Liver (tissue), 9 donors: Measurements from ENCODE around the gene PRXL2C. TPM values are rescaled to one million over a fixed set of nuclear protein-coding genes. Genes with fewer than 3 reads are reported as not detected.
"Not testable (repeated sequence)": the region's sequence is repeated elsewhere in the genome, so short reads cannot be mapped to it uniquely, and the experiment has no call there.

Experiments
- DNase-seq: peaks from one replicate; pipeline ENCODE4 v3.0.0-alpha.2; 2017; ENCODE audit warnings: low spot score
- H3K27ac ChIP-seq, 2 donors: one replicate each; pipeline ENCODE4 v1.7.0; 2013; ENCODE audit warnings: inconsistent platforms in 2 of 2, low read length in 2 of 2, control low read depth in 1 of 2, low read depth in 1 of 2, mild to moderate bottlenecking in 1 of 2
- H3K27me3 ChIP-seq, 4 donors: one replicate each; pipeline versions ENCODE4 v1.6.1 to v1.7.0; 2013; ENCODE audit warnings: low read length in 3 of 4, inconsistent platforms in 1 of 4, mild to moderate bottlenecking in 1 of 4, moderate library complexity in 1 of 4; ENCODE audit not compliant: control insufficient read depth in 4 of 4, insufficient read depth in 4 of 4
- H3K36me3 ChIP-seq, 4 donors: one replicate each; pipeline versions ENCODE4 v1.6.1 to v1.7.0; 2013; ENCODE audit warnings: low read length in 3 of 4, mild to moderate bottlenecking in 3 of 4, low read depth in 1 of 4, moderate library complexity in 1 of 4; ENCODE audit not compliant: control insufficient read depth in 4 of 4, insufficient read depth in 3 of 4
- H3K4me1 ChIP-seq, 4 donors: one replicate each; pipeline versions ENCODE4 v1.6.1 to v1.7.0; 2013; ENCODE audit warnings: low read length in 3 of 4, mild to moderate bottlenecking in 3 of 4, moderate library complexity in 1 of 4; ENCODE audit not compliant: control insufficient read depth in 4 of 4, insufficient read depth in 4 of 4
- H3K4me3 ChIP-seq, 3 donors: one replicate each; pipeline versions ENCODE4 v1.6.1 to v1.7.0; 2013; ENCODE audit warnings: low read length in 3 of 3, control low read depth in 1 of 3, low read depth in 1 of 3, mild to moderate bottlenecking in 1 of 3
- H3K9ac ChIP-seq, 2 donors: one replicate each; pipeline ENCODE4 v1.7.0; 2013; ENCODE audit warnings: low read length in 2 of 2, mild to moderate bottlenecking in 2 of 2, moderate library complexity in 2 of 2, control low read depth in 1 of 2, low read depth in 1 of 2
- H3K9me3 ChIP-seq, 4 donors: one replicate each; pipeline versions ENCODE4 v1.6.1 to v1.7.0; 2013; ENCODE audit warnings: low read length in 3 of 4; ENCODE audit not compliant: control insufficient read depth in 4 of 4
- EGR1 ChIP-seq, 2 donors: IDR thresholded peaks; 2 replicates each; pipeline ENCODE4 v1.6.1; 2016 to 2018; ENCODE audit warnings: antibody characterized with exemption in 2 of 2, low read depth in 2 of 2
- FOXA1 ChIP-seq: IDR thresholded peaks from 2 replicates; pipeline ENCODE4 v1.6.1; 2016; ENCODE audit warnings: antibody characterized with exemption
- FOXA2 ChIP-seq: IDR thresholded peaks from 2 replicates; pipeline ENCODE4 v1.6.1; 2016; ENCODE audit warnings: antibody characterized with exemption
- GABPA ChIP-seq, 2 donors: IDR thresholded peaks in 1 of 2; conservative IDR thresholded peaks in 1 of 2; 2 replicates each; pipeline ENCODE4 v1.6.1; 2016; ENCODE audit warnings: antibody characterized with exemption in 2 of 2, mild to moderate bottlenecking in 1 of 2, moderate library complexity in 1 of 2
- HNF4A ChIP-seq, 2 donors: conservative IDR thresholded peaks; 2 replicates each; pipeline ENCODE4 v1.6.1; 2016; ENCODE audit warnings: antibody characterized with exemption in 2 of 2, mild to moderate bottlenecking in 2 of 2
- HNF4G ChIP-seq: IDR thresholded peaks from 2 replicates; pipeline ENCODE4 v1.6.1; 2016; ENCODE audit warnings: antibody characterized with exemption
- JUND ChIP-seq, 2 donors: IDR thresholded peaks; 2 replicates each; pipeline ENCODE4 v1.6.1; 2016; ENCODE audit warnings: antibody characterized with exemption in 2 of 2
- NR2F2 ChIP-seq: IDR thresholded peaks from 2 replicates; pipeline ENCODE4 v1.6.1; 2016; ENCODE audit warnings: antibody characterized with exemption
- RAD21 ChIP-seq, 2 donors: IDR thresholded peaks; 2 replicates each; pipeline ENCODE4 v1.6.1; 2016; ENCODE audit warnings: antibody characterized with exemption in 2 of 2, mild to moderate bottlenecking in 2 of 2
- RXRA ChIP-seq, 2 donors: IDR thresholded peaks; 2 replicates each; pipeline ENCODE4 v1.6.1; 2017 to 2018; ENCODE audit warnings: antibody characterized with exemption in 2 of 2, mild to moderate bottlenecking in 1 of 2
- SP1 ChIP-seq: IDR thresholded peaks from 2 replicates; pipeline ENCODE4 v1.6.1; 2018; ENCODE audit warnings: antibody characterized with exemption, mild to moderate bottlenecking
- TAF1 ChIP-seq: conservative IDR thresholded peaks from 2 replicates; pipeline ENCODE4 v1.6.1; 2016; ENCODE audit warnings: antibody characterized with exemption, mild to moderate bottlenecking
- YY1 ChIP-seq: IDR thresholded peaks from 2 replicates; pipeline ENCODE4 v1.6.1; 2016; ENCODE audit warnings: antibody characterized with exemption, mild to moderate bottlenecking
- WGBS: extraction: QIAGEN DNeasy Blood & Tissue Kit; methylation state at CpG from one replicate; pipeline ENCODE4 v1.1.7; 2013; 5-methylcytosine and 5-hydroxymethylcytosine counted together
- polyA plus RNA-seq, 2 donors: library from polyadenylated mRNA; stranded (reverse) in 1 of 2; unstranded in 1 of 2; fragments of 200-250 nt in 1 of 2; fragments of >200 nt in 1 of 2; fragmentation: Nextera tagmentation in 1 of 2; extraction: Ambion mirVana in 1 of 2; gene quantifications; one replicate each; pipeline versions ENCODE4 v1.2.1 to v1.2.3, GENCODE V29; 2013 to 2015
- total RNA-seq, 2 donors: library from RNA; depleted of rRNA; stranded (reverse); fragments of >200 nt; gene quantifications; one replicate each; pipeline ENCODE4 v1.2.3, GENCODE V29; 2014
- TF ChIP-seq, protein P1 (sequence below): fragments of 150-350 bp; IDR thresholded peaks from 2 replicates; pipeline ENCODE4 v1.5.1; 2017; ENCODE audit warnings: improper control_type of control experiment, low read depth, low read length; ENCODE audit not compliant: missing input control
- TF ChIP-seq, protein P2 (sequence below): IDR thresholded peaks from 2 replicates; pipeline ENCODE4 v1.6.1; 2016; ENCODE audit warnings: antibody characterized with exemption
- TF ChIP-seq, protein P3 (sequence below): IDR thresholded peaks from 2 replicates; pipeline ENCODE4 v1.6.1; 2016; ENCODE audit warnings: antibody characterized with exemption
- TF ChIP-seq, protein P4 (sequence below): IDR thresholded peaks from 2 replicates; pipeline ENCODE4 v1.6.1; 2016; ENCODE audit warnings: antibody characterized with exemption, mild to moderate bottlenecking
- TF ChIP-seq, protein P5 (sequence below): IDR thresholded peaks from 2 replicates; pipeline ENCODE4 v1.6.1; 2016; ENCODE audit warnings: antibody characterized with exemption
- donor health status: healthy.
- donor health status: healthy.
- donor health status: healthy.
- donor health status: healthy.
- donor health status: healthy.

The PRXL2C gene
- total and polyA plus RNA-seq, 4 donors, result 2.2 to 6.7 (median 4.1) TPM

DNA sequence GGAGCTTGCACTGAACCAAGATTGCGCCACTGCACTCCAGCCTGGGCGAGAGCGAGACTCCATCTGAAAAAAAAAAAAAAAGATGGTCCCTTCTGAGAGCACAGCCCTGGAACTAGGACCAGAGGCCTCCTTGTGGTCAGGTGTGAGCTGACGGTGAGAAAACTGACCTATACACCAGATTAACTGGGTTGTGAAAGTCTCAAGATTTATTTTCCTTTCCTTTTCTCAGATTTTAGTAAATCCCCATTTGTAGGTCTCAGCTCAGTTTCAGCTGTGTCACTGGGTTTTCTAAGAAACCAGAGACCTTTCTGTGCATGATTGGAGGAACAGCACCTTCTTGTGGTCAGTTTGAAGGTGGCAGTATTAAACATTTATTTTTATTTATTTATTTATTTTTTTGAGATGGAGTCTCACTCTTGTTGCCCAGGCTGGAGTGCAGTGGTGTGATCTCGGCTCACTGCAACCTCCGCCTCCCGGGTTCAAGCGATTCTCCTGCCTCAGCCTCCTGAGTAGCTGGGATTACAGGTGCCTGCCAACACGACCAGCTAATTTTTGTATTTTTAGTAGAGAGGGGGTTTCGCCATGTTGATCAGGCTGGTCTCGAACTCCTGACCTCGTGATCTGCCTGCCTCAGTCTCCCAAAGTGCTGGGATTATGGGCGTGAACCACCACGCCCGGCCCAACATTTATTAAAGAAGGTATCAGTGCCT, 11.7 kb upstream of the PRXL2C start:
- not testable (repeated sequence) for H3K4me1 ChIP-seq, H3K27ac ChIP-seq, DNase-seq, H3K36me3 ChIP-seq, H3K9me3 ChIP-seq, H3K27me3 ChIP-seq
- WGBS, result 62% methylated on average over 15 of the region's 15 CpGs
- peak overlapping the region in 1 of 2 donors; percentile 43 for H3K9ac ChIP-seq
- H3K4me3 ChIP-seq, result peak overlapping the region in 1 of 3 donors; percentile 16
- TF ChIP-seq, protein P1, sequence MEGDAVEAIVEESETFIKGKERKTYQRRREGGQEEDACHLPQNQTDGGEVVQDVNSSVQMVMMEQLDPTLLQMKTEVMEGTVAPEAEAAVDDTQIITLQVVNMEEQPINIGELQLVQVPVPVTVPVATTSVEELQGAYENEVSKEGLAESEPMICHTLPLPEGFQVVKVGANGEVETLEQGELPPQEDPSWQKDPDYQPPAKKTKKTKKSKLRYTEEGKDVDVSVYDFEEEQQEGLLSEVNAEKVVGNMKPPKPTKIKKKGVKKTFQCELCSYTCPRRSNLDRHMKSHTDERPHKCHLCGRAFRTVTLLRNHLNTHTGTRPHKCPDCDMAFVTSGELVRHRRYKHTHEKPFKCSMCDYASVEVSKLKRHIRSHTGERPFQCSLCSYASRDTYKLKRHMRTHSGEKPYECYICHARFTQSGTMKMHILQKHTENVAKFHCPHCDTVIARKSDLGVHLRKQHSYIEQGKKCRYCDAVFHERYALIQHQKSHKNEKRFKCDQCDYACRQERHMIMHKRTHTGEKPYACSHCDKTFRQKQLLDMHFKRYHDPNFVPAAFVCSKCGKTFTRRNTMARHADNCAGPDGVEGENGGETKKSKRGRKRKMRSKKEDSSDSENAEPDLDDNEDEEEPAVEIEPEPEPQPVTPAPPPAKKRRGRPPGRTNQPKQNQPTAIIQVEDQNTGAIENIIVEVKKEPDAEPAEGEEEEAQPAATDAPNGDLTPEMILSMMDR, result peak; percentile 71
- TF ChIP-seq RAD21 (IDR thresholded peaks at IDR 0.05), result peak; percentile 84 to 88
- TF ChIP-seq YY1, result peak; percentile 22

DNA sequence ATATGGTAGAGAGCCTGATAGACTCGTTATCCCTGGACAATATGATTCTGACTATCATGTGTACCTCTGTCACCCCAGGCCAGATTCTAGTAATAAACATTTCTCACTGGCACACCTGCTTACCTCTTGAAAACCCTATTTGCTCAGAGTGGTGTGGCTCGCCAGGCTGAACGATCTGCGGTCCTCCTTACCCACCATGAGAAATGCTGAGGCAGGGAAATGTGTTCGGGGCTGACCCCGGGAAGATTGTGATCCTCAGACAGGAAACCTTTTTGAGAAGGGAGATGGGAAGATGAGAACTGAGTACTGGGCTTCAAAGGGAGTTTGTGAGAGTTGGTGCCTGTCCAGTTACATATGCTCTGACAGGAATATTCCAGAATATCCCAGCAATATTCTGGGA, 10.7 kb upstream of the PRXL2C start:
- WGBS, result 81% methylated on average over 6 of the region's 6 CpGs
- no peak for TF ChIP-seq NR2F2
- no peak for TF ChIP-seq RAD21 (IDR thresholded peaks at IDR 0.05)
- no peak for TF ChIP-seq TAF1
- TF ChIP-seq HNF4G, result no peak
- TF ChIP-seq GABPA (IDR thresholded peaks at IDR 0.05 in 1 of 2, conservative IDR thresholded peaks at IDR 0.05 in 1 of 2), result no peak
- no peak for TF ChIP-seq EGR1 (IDR thresholded peaks at IDR 0.05; ENCODE audit: low read depth in 2 of 2)
- TF ChIP-seq, protein P2, sequence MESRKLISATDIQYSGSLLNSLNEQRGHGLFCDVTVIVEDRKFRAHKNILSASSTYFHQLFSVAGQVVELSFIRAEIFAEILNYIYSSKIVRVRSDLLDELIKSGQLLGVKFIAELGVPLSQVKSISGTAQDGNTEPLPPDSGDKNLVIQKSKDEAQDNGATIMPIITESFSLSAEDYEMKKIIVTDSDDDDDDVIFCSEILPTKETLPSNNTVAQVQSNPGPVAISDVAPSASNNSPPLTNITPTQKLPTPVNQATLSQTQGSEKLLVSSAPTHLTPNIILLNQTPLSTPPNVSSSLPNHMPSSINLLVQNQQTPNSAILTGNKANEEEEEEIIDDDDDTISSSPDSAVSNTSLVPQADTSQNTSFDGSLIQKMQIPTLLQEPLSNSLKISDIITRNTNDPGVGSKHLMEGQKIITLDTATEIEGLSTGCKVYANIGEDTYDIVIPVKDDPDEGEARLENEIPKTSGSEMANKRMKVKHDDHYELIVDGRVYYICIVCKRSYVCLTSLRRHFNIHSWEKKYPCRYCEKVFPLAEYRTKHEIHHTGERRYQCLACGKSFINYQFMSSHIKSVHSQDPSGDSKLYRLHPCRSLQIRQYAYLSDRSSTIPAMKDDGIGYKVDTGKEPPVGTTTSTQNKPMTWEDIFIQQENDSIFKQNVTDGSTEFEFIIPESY, result no peak
- no peak for TF ChIP-seq JUND (IDR thresholded peaks at IDR 0.05)
- TF ChIP-seq SP1, result no peak
- no peak for TF ChIP-seq RXRA (IDR thresholded peaks at IDR 0.05)
- TF ChIP-seq, protein P3, sequence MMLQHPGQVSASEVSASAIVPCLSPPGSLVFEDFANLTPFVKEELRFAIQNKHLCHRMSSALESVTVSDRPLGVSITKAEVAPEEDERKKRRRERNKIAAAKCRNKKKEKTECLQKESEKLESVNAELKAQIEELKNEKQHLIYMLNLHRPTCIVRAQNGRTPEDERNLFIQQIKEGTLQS, result no peak
- TF ChIP-seq, protein P4, sequence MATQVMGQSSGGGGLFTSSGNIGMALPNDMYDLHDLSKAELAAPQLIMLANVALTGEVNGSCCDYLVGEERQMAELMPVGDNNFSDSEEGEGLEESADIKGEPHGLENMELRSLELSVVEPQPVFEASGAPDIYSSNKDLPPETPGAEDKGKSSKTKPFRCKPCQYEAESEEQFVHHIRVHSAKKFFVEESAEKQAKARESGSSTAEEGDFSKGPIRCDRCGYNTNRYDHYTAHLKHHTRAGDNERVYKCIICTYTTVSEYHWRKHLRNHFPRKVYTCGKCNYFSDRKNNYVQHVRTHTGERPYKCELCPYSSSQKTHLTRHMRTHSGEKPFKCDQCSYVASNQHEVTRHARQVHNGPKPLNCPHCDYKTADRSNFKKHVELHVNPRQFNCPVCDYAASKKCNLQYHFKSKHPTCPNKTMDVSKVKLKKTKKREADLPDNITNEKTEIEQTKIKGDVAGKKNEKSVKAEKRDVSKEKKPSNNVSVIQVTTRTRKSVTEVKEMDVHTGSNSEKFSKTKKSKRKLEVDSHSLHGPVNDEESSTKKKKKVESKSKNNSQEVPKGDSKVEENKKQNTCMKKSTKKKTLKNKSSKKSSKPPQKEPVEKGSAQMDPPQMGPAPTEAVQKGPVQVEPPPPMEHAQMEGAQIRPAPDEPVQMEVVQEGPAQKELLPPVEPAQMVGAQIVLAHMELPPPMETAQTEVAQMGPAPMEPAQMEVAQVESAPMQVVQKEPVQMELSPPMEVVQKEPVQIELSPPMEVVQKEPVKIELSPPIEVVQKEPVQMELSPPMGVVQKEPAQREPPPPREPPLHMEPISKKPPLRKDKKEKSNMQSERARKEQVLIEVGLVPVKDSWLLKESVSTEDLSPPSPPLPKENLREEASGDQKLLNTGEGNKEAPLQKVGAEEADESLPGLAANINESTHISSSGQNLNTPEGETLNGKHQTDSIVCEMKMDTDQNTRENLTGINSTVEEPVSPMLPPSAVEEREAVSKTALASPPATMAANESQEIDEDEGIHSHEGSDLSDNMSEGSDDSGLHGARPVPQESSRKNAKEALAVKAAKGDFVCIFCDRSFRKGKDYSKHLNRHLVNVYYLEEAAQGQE, result no peak
- TF ChIP-seq, protein P5, sequence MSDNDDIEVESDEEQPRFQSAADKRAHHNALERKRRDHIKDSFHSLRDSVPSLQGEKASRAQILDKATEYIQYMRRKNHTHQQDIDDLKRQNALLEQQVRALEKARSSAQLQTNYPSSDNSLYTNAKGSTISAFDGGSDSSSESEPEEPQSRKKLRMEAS, result no peak
- TF ChIP-seq YY1, result no peak
- TF ChIP-seq, protein P1, result no peak
- TF ChIP-seq FOXA2, result no peak
- TF ChIP-seq FOXA1, result no peak
- TF ChIP-seq HNF4A (conservative IDR thresholded peaks at IDR 0.05), result no peak
- Histone ChIP-seq H3K27ac (no peak overlapping the region), H3K27me3 (no peaks in the 10 kb centered on the region), H3K36me3 (no peaks in the 10 kb centered on the region), H3K9me3 (no peaks in the 10 kb centered on the region), H3K4me1 (no peaks in the 10 kb centered on the region), H3K9ac (no peak overlapping the region), H3K4me3 (no peak overlapping the region)
- no peak for DNase-seq
